ENCODE results near the gene CCDC178.

The CCDC178 gene

GRCh38 chr18:32909798-32910561, 530.5 kb downstream of the CCDC178 start:
- no peak for DNase-seq

- DNase-seq, result no peak
Observed at GRCh38 chr18:32908424-32908805, 532.1 kb downstream of the CCDC178 start.

- DNase-seq, result no peak
Observed at GRCh38 chr18:32907648-32908423, 532.7 kb downstream of the CCDC178 start.

GRCh38 chr18:32907311-32907585, 533.3 kb downstream of the CCDC178 start:
- no peak for DNase-seq

- no peak for DNase-seq
Observed at GRCh38 chr18:32906506-32907310, 533.8 kb downstream of the CCDC178 start.

GRCh38 chr18:32905651-32906050, 534.9 kb downstream of the CCDC178 start:
- DNase-seq, result no peak

GRCh38 chr18:32902568-32903330, 537.8 kb downstream of the CCDC178 start:
- no peak for DNase-seq

GRCh38 chr18:32899819-32900218, 540.7 kb downstream of the CCDC178 start:
- no peak for DNase-seq

- DNase-seq, result no peak
Observed at GRCh38 chr18:32896776-32897547, 543.6 kb downstream of the CCDC178 start.

- DNase-seq, result no peak
Observed at GRCh38 chr18:32893915-32894314, 546.6 kb downstream of the CCDC178 start.

GRCh38 chr18:32891797-32892196, 548.7 kb downstream of the CCDC178 start:
- DNase-seq, result no peak

- no peak for DNase-seq
Observed at GRCh38 chr18:32891130-32891529, 549.4 kb downstream of the CCDC178 start.

GRCh38 chr18:32889615-32890593, 550.6 kb downstream of the CCDC178 start:
- DNase-seq, result no peak

- no peak for DNase-seq
Observed at GRCh38 chr18:32888306-32888705, 552.2 kb downstream of the CCDC178 start.

All from NK-92 treated with Interleukin-12 subunit alpha and Interleukin-12 subunit beta, amount 100 ng/mL, for 24 hours (cell line).